ENCODE results near the gene BBS2. TPM values are rescaled to one million over a fixed set of nuclear protein-coding genes. Genes with fewer than 3 reads are reported as not detected.

Gene BBS2
- total and polyA plus RNA-seq, 2 experiments from 2014 or later, result 32.8 to 50.4 TPM

GRCh38 chr16:56470666-56471065, 49.2 kb downstream of the BBS2 start:
- Histone ChIP-seq H3K27me3 (no peaks in the 10 kb centered on the region), H3K36me3 (peaks cover 80% of the 10 kb centered on the region), H3K4me1 (ENCODE audit: low read depth) (no peaks in the 10 kb centered on the region), H3K27ac (no peak overlapping the region), H3K4me3 (no peak overlapping the region), H3K9me3 (ENCODE audit: low read depth) (no peaks in the 10 kb centered on the region)
- DNase-seq (ENCODE audit: low read depth in 1 of 2, low spot score in 1 of 2), result no peak
- no peak for TF ChIP-seq CTCF (IDR thresholded peaks at IDR 0.05; ENCODE audit: low read depth, low read length)

DNA sequence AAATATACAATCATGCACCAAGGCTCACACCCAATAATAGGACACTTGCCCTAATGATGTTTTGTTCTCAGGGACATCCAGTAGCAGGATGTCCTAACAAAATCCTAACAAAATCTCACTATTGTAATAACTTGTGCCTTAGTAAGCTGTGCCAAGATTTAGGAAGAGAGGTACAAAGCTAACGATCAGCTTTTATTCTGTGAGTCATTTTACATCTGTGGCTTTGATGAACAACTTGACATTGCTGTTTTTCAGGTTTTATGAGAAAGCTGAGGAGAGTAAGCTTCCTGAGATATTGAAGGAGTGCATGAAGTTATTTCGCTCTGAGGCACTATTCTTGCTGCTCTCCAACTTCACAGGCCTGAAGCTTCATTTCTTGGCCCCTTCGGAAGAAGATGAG, 49.6 kb downstream of the BBS2 start:
- no peaks in the 10 kb centered on the region for H3K9me3 ChIP-seq (ENCODE audit: low read depth)
- H3K36me3 ChIP-seq, result peaks cover 80% of the 10 kb centered on the region
- H3K27ac ChIP-seq, result no peak overlapping the region
- no peak for DNase-seq (ENCODE audit: low read depth in 1 of 2, low spot score in 1 of 2)
- TF ChIP-seq CTCF (IDR thresholded peaks at IDR 0.05; ENCODE audit: low read depth, low read length), result no peak
- H3K27me3 ChIP-seq, result no peaks in the 10 kb centered on the region
- H3K4me1 ChIP-seq (ENCODE audit: low read depth), result no peaks in the 10 kb centered on the region
- no peak overlapping the region for H3K4me3 ChIP-seq

DNA sequence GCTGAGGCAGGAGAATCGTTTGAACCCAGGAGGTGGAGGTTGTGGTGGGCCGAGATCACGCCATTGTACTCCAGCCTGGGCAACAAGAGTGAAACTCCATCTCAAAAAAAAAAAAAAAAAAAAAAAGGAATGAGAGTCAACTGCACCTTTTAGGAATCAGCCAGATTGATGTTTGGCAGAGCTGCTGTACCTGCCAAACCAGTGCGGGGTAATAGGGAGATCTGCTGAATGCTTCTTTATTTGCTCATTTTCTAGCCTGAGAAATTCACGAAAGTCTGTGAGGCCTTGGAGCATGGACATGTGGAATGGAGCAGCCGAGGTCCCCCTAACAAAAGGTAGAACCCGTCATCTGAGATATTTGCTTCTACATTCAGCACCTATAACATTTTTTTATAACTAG, 50.1 kb downstream of the BBS2 start:
- H3K4me1 ChIP-seq (ENCODE audit: low read depth), result no peaks in the 10 kb centered on the region
- no peak for TF ChIP-seq CTCF (IDR thresholded peaks at IDR 0.05; ENCODE audit: low read depth, low read length)
- no peak for DNase-seq (ENCODE audit: low read depth in 1 of 2, low spot score in 1 of 2)
- H3K36me3 ChIP-seq, result peaks cover 78% of the 10 kb centered on the region
- no peaks in the 10 kb centered on the region for H3K27me3 ChIP-seq
- H3K27ac ChIP-seq, result no peak overlapping the region
- H3K4me3 ChIP-seq, result no peak overlapping the region
- H3K9me3 ChIP-seq (ENCODE audit: low read depth), result no peaks in the 10 kb centered on the region

DNA sequence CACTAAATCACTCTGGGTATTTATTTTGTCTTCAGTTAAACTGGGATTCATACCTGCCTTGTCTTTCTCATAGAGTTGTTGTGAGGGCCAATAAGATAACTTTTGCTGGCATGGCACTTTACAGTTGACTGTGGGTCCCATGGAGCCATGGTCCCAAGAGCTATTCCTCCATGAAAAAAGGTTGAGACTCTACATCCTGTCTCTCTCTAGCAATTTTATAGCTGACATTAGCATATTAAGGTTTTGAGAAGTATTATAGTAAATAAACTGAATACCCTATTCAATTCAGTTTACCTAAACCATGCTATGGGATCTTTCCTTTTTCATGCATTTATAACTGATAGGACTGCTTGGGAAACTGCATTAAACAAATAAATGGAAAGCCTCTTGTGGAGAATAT, 51.0 kb downstream of the BBS2 start:
- TF ChIP-seq CTCF (IDR thresholded peaks at IDR 0.05; ENCODE audit: low read depth, low read length), result no peak
- no peaks in the 10 kb centered on the region for H3K4me1 ChIP-seq (ENCODE audit: low read depth)
- no peak for DNase-seq (ENCODE audit: low read depth in 1 of 2, low spot score in 1 of 2)
- no peak overlapping the region for H3K4me3 ChIP-seq
- peaks cover 76% of the 10 kb centered on the region for H3K36me3 ChIP-seq
- no peak overlapping the region for H3K27ac ChIP-seq
- no peaks in the 10 kb centered on the region for H3K9me3 ChIP-seq (ENCODE audit: low read depth)
- H3K27me3 ChIP-seq, result no peaks in the 10 kb centered on the region

GRCh38 chr16:56466344-56466743, 53.5 kb downstream of the BBS2 start:
- peaks cover 56% of the 10 kb centered on the region for H3K36me3 ChIP-seq
- no peaks in the 10 kb centered on the region for H3K27me3 ChIP-seq
- H3K4me3 ChIP-seq, result no peak overlapping the region
- no peaks in the 10 kb centered on the region for H3K4me1 ChIP-seq (ENCODE audit: low read depth)
- H3K27ac ChIP-seq, result no peak overlapping the region
- no peaks in the 10 kb centered on the region for H3K9me3 ChIP-seq (ENCODE audit: low read depth)
- no peak for DNase-seq (ENCODE audit: low read depth in 1 of 2, low spot score in 1 of 2)
- no peak for TF ChIP-seq CTCF (IDR thresholded peaks at IDR 0.05; ENCODE audit: low read depth, low read length)

GRCh38 chr16:56463153-56463552, 56.7 kb downstream of the BBS2 start:
- Histone ChIP-seq H3K27me3 (no peaks in the 10 kb centered on the region), H3K36me3 (peaks cover 53% of the 10 kb centered on the region), H3K4me1 (ENCODE audit: low read depth) (no peaks in the 10 kb centered on the region), H3K27ac (no peak overlapping the region), H3K9me3 (ENCODE audit: low read depth) (no peaks in the 10 kb centered on the region), H3K4me3 (no peak overlapping the region)
- no peak for DNase-seq (ENCODE audit: low read depth in 1 of 2, low spot score in 1 of 2)
- TF ChIP-seq CTCF (IDR thresholded peaks at IDR 0.05; ENCODE audit: low read depth, low read length), result no peak

Data from cardiac muscle cell (in vitro differentiated cells and primary cell).